Measurements from ENCODE around the gene SLC22A23.

DNA sequence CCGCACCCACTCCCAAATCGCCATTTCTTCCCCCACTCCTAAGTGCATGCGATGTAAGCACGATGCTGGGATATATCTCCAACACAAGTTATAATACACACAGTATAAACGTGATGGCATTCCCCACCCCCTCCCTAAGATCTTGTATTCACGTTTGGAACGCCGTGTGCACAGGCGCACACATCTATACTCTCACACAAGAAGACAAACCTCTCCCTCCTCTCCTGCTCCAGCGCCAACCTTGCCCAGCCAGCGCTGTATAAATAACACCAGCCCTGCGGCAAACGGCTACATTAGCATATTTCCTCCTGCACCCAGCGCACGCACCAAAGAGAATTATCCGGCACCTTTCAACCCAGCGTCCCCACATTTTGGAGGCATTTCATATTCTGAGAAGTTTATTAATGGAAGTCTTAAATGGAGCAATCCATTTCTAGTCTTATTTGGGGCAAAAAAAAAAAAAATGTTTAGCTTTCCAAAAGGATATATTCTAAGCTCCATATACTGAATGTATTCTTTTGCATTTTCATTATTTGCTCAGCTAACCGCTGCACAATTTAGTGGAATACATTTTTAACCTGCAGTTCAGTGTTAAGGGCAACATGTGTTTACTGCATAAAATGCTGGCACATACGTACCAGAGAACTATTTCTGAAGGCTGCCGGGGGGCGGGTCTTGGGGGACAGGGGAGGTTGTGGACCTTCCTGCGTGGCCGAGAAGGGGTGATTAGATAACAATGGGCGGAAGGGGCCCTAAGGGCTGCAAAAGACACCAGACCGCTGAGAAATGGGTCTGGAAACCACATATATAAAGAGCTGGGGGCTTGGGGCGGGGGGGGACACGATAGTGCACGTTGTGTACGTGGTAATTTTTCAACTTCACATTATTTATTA, 1.1 kb upstream of the SLC22A23 start:
- TF ChIP-seq, protein P1, sequence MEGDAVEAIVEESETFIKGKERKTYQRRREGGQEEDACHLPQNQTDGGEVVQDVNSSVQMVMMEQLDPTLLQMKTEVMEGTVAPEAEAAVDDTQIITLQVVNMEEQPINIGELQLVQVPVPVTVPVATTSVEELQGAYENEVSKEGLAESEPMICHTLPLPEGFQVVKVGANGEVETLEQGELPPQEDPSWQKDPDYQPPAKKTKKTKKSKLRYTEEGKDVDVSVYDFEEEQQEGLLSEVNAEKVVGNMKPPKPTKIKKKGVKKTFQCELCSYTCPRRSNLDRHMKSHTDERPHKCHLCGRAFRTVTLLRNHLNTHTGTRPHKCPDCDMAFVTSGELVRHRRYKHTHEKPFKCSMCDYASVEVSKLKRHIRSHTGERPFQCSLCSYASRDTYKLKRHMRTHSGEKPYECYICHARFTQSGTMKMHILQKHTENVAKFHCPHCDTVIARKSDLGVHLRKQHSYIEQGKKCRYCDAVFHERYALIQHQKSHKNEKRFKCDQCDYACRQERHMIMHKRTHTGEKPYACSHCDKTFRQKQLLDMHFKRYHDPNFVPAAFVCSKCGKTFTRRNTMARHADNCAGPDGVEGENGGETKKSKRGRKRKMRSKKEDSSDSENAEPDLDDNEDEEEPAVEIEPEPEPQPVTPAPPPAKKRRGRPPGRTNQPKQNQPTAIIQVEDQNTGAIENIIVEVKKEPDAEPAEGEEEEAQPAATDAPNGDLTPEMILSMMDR (IDR thresholded peaks at IDR 0.05; ENCODE audit: low read depth, low read length) = no peak
- TF ChIP-seq EZH2phosphoT487 (IDR thresholded peaks at IDR 0.05; ENCODE audit: low read depth) = no peak

Data from OCI-LY3 (cell line).